Osteoblast (primary cell): Measurements from ENCODE around the gene SELENOK. TPM values are rescaled to one million over a fixed set of nuclear protein-coding genes. Genes with fewer than 3 reads are reported as not detected.
A peak's percentile ranks its signal among the peaks of the same experiment; 100 is the strongest.

ENCODE experiments used
- DNase-seq: peaks from one replicate; pipeline ENCODE4 v3.0.0; 2011; ENCODE audit warnings: low spot score, mixed read lengths; ENCODE audit not compliant: insufficient read length; ENCODE audit errors: missing footprints
- H2AFZ ChIP-seq: 2 replicates; pipeline ENCODE4 v1.6.0; 2011; ENCODE audit warnings: mild to moderate bottlenecking, low read length
- H3K27ac ChIP-seq: 2 replicates; pipeline ENCODE4 v1.5.1; 2011; ENCODE audit warnings: mild to moderate bottlenecking, low read depth, low read length, moderate library complexity
- H3K27me3 ChIP-seq: 2 replicates; pipeline ENCODE4 v1.6.0; 2012; ENCODE audit warnings: mild to moderate bottlenecking, control low read depth, inconsistent platforms, low read length, moderate library complexity; ENCODE audit not compliant: insufficient read depth
- H3K36me3 ChIP-seq: 2 replicates; pipeline ENCODE4 v1.5.1; 2011; ENCODE audit warnings: mild to moderate bottlenecking, low read length, control low read depth, moderate library complexity; ENCODE audit not compliant: insufficient read depth
- H3K4me1 ChIP-seq: 2 replicates; pipeline ENCODE4 v1.5.1; 2011; ENCODE audit warnings: mild to moderate bottlenecking, low read length, control low read depth, moderate library complexity; ENCODE audit not compliant: insufficient read depth
- H3K4me2 ChIP-seq: 2 replicates; pipeline ENCODE4 v1.6.0; 2011; ENCODE audit warnings: mild to moderate bottlenecking, low read length; ENCODE audit not compliant: insufficient read depth
- H3K4me3 ChIP-seq: fragments of 200-600 bp; sonication (generic); 3 replicates; pipeline ENCODE4 v1.5.1; 2012; ENCODE audit warnings: mild to moderate bottlenecking, low read length, inconsistent platforms; ENCODE audit not compliant: insufficient read depth
- H3K79me2 ChIP-seq: 2 replicates; pipeline ENCODE4 v1.6.0; 2012; ENCODE audit warnings: mild to moderate bottlenecking, low read length, control low read depth, inconsistent platforms; ENCODE audit not compliant: insufficient read depth
- H3K9me3 ChIP-seq: 2 replicates; pipeline ENCODE4 v1.5.1; 2011; ENCODE audit warnings: low read depth, low read length, control low read depth
- H4K20me1 ChIP-seq: 2 replicates; pipeline ENCODE4 v1.6.0; 2012; ENCODE audit warnings: mild to moderate bottlenecking, low read length, control low read depth; ENCODE audit not compliant: insufficient read depth
- CTCF ChIP-seq: IDR thresholded peaks from 2 replicates; pipeline ENCODE4 v1.5.1; 2011; ENCODE audit warnings: mild to moderate bottlenecking, low read depth, low read length, moderate library complexity; ENCODE audit errors: extremely low read depth
- total RNA-seq: library from RNA; depleted of rRNA; stranded (reverse); fragments of >200 nt; gene quantifications from 2 replicates; pipeline ENCODE4 v1.2.3, GENCODE V29; 2012

Gene SELENOK
- total RNA-seq, 1 donor, result 13.4 TPM

- Histone ChIP-seq H3K79me2 (peaks cover 43% of the 10 kb centered on the region), H3K4me2 (peak overlapping the region; percentile 85), H3K36me3 (peaks cover 13% of the 10 kb centered on the region), H2AFZ (peak overlapping the region; percentile 85), H4K20me1 (peaks cover 3% of the 10 kb centered on the region), H3K27me3 (no peaks in the 10 kb centered on the region), H3K4me3 (peak overlapping the region; percentile 89), H3K4me1 (peaks cover 16% of the 10 kb centered on the region), H3K9me3 (no peaks in the 10 kb centered on the region), H3K27ac (peak overlapping the region; percentile 95)
- DNase-seq, result no peak
- TF ChIP-seq CTCF, result no peak
Measured at GRCh38 chr3:53890726-53891475, 758 bp downstream of the SELENOK start.

GRCh38 chr3:53888232-53888631, 3.4 kb downstream of the SELENOK start:
- no peak overlapping the region for H3K4me3 ChIP-seq
- H3K27me3 ChIP-seq, result no peaks in the 10 kb centered on the region
- peaks cover 43% of the 10 kb centered on the region for H3K79me2 ChIP-seq
- TF ChIP-seq CTCF, result no peak
- H3K4me1 ChIP-seq, result peaks cover 16% of the 10 kb centered on the region
- H2AFZ ChIP-seq, result no peak overlapping the region
- H4K20me1 ChIP-seq, result peaks cover 3% of the 10 kb centered on the region
- no peaks in the 10 kb centered on the region for H3K9me3 ChIP-seq
- H3K4me2 ChIP-seq, result no peak overlapping the region
- no peak overlapping the region for H3K27ac ChIP-seq
- DNase-seq, result no peak
- H3K36me3 ChIP-seq, result peaks cover 29% of the 10 kb centered on the region

GRCh38 chr3:53887446-53887845, 4.2 kb downstream of the SELENOK start:
- H4K20me1 ChIP-seq, result peaks cover 3% of the 10 kb centered on the region

More at GRCh38 chr3:53887446-53887845, 4.2 kb downstream of the SELENOK start:
- TF ChIP-seq CTCF, result no peak
- Histone ChIP-seq H3K9me3 (no peaks in the 10 kb centered on the region), H3K79me2 (peaks cover 43% of the 10 kb centered on the region), H3K4me3 (no peak overlapping the region), H3K4me1 (peaks cover 16% of the 10 kb centered on the region), H3K27ac (no peak overlapping the region), H3K4me2 (no peak overlapping the region), H2AFZ (no peak overlapping the region), H3K27me3 (no peaks in the 10 kb centered on the region), H3K36me3 (peaks cover 29% of the 10 kb centered on the region)
- no peak for DNase-seq
